Stimulated activated CD8-positive, alpha-beta memory T cell treated with anti-CD3 and anti-CD28 coated beads, Interleukin-4, amount 100 ng/mL, for 48 hours (primary cell): Measurements from ENCODE around the gene CNN3.

Source experiments
- DNase-seq: peaks from one replicate; pipeline ENCODE4 v3.0.0-alpha.2; 2020

CNN3 gene

DNA sequence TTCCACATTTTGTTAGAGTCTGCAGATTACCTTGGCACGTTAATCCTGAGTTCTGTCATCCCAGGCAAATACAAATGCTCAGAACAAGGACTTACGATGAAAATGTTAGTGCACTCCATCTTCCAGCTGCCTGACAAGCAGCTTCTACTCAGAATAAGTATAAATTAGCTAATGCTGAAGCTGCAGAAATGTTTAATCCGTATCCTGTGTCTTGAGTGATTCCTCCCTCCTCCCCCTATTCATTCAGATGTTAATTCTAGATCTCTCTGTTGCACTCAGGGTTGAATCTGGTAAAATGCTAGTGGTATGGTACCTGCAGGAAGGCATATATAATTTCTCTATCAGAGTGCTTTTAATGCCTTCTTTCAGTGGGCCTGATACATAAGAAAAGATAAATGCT lies 39.8 kb downstream of the CNN3 start:
- no peak for DNase-seq

DNA sequence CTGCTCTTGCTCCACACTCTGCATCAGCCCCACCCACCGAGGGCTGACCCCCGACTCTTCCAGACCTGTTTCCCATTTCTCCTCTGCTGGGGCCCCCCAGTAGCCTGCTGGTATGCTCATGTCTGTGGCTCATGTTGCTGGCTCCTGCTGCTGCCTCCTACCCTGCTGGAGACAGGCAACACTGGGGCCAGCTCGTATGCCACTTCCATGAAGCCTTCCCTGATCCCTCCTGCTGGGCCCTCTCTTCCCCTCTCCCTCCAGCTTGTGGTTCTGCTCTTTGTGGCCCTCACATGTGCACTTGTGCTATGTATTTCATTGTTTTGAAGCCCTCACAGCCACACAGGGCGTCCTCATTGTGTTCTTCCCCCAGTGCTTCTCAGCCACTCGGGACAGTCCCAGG lies 40.5 kb downstream of the CNN3 start:
- no peak for DNase-seq

DNA sequence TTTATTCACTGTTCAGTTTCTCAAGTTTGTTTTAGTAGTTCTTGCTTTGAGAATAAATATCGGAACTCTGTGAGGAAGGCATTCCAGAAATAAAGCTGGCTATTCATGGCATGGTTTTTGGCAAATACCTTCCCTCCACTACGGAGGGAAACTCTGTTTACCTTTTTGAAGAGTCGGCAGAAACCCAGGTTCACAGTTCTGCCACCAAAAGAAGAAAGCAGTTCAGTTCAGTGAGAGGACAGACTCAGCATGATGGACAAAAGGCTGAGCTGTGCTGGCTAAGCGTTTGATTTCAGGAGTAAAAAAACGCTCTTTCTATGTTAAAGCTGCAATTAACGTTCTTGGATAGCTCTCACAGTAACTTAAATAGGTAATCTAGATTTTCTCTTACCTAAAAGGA lies 42.4 kb downstream of the CNN3 start:
- DNase-seq = no peak

DNA sequence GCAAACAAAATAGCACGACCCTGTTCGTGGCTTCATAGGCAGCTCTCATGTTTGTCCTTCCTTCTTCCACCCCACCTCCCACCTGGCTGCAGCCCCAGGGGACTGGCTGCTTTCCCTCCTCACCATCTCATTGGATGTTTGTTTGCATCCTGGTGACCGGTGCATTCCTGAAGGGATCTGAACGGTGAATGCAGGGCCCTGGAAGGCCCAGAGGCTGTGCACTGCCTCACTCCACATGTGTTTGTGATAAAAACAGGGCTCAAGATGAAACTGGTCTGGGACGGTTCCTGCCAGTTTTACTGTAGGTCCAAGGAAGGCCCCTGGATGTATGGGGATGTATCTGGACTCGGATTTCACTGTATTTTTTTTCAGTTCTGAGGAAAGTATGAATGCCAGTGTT lies 42.8 kb downstream of the CNN3 start:
- DNase-seq = no peak

DNA sequence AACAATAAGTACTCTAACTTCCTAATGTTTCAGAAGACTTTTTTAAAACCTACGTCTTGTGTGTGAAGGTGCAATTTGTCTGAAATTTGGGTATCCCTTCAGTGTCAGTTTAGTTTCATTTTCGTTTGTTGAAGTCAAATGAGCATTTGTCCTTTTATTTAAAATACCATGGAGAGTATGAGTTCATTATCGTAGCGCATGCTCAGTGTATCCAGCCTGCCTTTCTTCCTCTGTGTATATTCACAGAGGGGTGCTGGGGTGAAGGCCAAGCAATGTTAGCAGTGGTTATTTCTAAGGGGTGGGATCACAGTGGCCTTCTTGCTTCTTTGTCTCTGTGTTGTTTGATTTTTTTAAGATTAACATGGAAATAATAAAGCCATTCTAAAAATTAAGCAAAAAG lies 43.2 kb downstream of the CNN3 start:
- no peak for DNase-seq

DNA sequence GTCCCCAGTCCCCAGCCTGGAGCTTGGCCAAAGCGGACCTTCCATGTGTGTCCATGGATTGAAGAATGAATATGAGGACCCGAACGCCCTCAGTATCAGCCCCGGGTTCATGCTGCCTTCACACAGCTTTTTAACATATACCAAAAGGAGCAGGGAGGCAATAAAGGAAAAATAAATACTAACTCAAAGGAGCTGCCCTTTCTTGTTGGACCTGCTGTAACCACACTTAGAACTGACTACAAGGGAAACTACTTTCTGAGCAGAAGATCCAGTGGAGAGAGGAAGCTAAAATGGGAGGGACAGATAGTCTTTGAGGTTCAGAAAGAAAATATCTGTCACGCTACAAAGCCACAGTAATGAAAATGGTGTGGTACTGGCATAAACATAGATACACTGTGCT lies 48.6 kb downstream of the CNN3 start:
- DNase-seq = no peak

DNA sequence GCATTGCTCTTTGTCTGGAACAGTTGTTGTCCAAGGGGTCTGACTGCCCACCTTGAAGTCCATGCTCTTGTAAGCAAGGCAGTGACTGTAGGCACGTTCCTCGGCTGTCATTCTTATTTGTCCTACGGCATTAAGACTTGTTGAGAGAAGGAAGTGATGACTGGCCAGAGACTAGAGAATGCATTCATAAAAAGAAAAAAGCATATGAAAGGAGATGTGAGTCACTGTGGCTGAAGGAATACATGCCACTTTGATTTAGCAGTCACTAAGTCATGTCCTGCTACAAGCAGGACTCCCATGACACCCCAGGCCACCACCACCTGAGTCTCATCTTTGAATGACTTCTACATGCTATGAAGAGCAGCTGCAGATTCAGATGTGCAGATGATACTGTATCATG lies 50.5 kb downstream of the CNN3 start:
- DNase-seq = no peak

DNA sequence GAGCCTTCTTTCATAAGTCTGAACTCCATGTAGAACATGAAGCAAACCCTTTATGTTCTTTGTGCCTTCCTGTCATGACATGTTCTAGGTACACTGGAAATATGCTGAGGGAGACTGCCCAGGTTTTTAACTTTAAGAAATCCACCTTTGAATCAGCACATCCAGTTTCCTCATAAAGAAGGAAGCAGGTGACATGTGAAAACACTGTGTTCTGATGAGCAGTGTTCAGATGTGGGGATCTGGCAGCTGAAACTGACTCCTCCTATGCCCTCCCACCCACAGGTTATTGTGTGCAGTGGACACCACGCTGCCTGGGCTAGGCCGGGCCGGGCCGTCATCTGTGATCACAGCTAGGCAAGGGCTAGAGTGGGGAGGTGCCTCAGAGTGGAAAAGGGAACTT lies 51.1 kb downstream of the CNN3 start:
- DNase-seq = no peak

DNA sequence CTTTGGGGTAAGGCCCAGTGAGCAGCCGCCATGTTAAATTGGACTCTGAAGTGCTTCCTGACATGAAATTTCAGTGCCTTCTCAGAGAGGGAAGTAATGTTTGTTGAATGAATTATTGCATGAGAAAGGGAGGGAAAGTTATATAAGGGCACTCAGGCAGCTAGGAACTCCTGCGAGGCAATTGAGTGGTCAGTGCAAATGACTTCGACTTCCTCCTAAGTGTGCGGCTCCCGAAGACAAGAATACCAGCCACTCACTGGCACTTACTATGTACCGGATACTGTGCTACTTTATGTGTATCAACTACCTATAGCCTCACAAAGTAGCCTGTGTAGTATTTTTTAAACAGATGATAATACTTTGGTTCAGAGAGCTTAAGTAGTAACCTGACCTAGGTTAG lies 52.5 kb downstream of the CNN3 start:
- DNase-seq = no peak

DNA sequence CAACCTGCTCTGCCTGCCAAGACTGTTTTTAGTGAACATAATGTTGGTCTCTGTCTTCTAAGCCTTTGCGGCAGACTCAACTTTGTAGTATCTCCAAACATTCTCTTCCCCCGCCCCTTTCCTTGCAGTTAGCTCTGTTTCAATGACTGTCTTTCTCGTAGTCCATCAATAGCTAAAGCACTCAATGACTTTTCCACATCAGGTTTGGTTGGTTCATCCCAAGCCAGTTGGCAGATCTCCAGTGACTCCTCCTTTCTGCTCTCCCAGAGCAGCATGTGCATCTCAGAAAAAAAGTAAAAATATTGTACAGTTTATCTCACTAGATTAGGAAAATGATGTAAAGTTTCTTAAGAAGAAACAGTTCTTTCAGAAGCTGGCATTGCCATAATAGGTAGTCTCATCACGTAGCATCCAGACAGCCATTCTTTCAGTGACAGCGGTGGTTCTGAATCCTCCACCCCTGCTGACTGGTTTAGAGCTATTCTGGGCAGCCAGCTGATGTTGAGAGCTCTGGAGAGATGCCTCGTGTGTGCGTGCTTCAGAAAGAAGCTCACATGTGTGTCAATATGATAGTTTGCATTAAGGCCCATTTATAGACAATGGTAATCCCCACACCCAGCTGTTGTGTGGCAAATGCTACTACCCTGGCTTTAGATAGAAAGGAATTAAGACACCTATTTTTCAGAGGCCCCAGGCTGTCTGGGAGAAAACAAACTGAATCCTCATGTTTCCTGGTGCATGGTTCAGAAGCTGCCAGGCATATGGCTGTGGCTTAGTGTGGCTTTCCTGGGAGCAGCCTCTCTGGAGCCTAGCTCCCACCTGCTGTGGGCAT lies 53.2 kb downstream of the CNN3 start:
- no peak for DNase-seq

DNA sequence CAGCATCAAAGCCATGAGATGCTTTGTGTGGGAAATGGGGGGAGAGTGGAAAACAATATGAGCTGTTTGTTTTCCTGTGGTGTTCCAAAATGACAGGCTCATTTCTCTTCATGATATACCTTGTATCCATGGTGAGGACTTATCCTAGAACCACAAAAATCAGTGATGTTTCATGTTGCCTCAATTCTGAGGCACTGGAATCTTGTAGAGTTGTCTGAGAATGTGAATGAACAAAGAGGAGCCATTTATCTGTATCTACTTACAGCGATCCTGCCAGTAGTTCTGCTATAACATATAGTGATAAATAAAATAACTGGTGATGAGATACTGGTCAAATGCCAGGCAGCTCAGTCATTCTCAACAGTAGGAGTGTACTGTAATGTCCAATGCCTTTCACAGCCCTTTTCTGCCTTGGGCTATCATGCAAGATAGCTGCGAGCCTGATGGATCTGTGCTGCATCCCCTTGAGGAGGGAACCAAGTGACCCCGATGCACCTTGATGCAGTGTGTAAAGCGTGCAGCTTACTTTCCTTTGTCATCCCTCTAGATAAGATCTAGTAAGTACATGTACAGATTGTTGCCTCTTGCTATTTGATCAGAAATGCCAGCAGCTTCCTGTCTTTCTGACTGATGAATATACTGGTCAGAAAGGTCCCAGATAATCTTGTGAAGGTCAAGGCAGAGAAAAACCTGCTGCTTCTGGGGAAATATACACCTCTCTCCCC lies 54.0 kb downstream of the CNN3 start:
- no peak for DNase-seq

DNA sequence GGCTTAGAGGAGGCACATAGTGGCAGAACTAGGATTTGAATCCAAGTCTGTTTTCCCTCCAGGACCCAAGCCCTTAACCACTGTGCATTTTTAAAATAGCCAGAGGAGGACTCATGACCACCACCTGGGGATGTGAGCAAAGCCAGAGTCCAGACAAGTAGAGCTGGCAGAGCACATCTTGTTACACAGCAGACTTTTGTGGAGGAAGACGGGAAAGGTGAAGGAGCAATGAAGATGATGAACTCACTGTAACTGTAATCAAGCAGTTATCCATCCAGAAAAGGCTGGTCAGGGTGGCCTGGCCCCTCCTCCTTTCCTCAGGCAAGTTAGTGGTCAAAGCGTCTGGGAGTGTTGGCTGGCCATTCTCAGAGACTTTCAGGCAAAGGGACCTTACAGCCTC lies 55.9 kb downstream of the CNN3 start:
- no peak for DNase-seq

DNA sequence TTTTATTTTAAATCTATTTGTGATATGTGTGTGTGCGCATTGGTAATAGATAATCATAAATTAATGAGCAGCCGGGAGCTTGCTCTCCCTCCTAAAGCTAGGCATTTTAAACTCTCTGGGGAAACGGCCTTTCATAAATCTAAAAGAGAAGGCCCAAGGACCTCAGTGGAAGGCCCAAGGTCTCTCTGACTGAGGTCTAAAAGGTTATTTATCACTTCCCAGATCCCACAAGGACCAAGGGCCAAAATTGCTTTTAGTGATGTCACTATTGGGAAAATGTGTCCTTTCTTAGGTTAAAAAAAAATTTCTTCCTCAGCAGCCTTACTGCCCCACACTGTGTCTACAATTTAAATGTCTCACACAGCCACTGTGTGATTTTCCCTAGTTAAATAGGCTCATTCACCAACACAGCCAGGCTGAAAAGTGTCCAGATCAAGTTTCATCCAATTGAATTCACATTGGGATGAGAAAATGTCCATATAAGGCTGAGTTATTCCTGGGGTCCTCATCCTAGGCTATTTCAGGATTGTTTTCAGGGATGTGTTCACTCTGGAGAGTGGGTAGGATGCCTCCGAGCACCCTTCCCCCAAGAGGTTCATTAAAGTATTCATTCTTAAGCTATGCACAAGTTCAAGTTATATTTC lies 60.6 kb downstream of the CNN3 start:
- DNase-seq = no peak

DNA sequence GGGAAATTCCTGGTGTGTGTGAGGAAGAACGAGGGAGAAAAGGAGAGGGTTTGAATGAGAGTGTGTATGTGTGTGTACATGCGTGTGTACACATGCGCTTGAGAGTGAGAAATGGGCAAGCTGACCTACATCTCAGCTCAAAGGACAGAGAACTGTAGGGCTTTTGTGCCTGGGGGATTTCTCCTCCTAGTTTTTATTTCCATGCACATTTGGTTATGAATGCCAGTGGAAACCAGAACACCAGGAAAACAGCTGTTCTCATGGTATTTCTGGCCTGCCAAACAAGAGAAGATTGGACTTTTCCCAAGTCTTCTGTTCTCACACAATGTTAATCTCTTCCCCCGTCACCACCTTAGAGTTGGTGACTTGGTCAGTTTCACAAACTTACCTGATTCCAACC lies 61.5 kb downstream of the CNN3 start:
- DNase-seq = no peak

DNA sequence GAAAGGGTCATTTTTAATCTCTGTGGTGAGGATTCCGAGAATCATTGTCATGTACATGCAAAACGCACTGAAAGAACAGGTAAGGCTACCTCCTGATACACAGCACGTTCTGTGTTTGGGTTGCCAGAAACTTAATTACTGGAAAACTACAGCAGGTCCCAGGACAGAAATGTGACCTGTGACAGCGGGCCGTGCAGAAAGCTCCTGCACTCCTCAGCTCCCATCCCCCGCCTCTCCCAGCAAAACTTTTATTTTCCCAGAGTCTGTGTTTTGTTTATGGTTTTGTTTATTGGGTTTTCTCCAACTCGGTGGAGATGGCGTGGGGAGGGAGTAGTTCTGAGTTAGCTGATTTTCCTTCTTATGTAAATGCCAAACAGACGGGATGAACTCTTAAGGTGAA lies 62.1 kb downstream of the CNN3 start:
- no peak for DNase-seq

DNA sequence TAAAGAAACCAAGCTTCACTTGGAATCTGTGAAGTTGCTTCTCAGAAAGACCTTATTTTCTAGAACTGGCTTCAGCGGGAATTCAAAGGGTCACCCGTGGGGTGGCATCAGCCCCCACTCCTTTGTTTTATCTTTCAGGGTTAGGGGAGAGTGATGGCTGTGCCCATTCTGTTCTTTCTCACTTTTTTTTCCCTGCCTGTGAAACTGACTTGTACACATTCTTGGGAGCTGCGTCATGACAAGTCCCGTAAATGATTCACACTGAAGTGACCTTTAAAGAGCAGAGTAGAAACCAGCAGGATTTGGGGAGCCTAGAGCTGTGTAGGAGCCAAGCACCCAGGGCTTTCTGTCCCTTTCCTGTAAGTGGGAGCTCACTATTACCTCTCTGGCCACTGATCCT lies 63.0 kb downstream of the CNN3 start:
- DNase-seq = no peak

DNA sequence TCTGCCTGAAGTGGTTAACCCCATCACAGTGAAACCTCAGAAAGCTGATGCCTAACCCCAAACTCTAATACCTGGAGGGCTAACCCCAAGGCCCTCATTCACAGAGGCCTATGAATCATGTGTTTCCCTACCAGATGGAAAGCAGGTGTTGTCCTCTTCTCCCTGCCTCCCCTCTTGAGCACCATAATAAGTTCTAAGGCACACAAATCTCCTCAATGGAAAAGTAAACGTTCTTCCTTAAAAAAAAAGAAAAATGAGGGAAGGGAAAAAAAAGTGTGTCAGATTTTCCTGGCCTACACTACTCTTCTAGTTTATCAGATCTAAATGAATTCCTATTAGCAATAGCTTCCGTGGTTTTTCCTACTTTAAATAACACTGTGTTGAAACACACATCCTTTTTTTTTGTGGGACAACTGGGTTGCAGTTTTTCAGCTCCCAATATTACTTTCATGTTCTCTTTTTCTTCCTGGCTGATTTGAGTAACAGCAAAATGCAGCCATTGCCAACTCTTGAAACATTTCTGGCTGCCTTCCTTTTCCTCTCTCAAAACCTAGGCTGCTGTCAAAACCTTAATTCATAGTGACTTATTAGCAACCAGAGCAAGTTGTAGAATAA lies 63.5 kb downstream of the CNN3 start:
- DNase-seq = no peak

DNA sequence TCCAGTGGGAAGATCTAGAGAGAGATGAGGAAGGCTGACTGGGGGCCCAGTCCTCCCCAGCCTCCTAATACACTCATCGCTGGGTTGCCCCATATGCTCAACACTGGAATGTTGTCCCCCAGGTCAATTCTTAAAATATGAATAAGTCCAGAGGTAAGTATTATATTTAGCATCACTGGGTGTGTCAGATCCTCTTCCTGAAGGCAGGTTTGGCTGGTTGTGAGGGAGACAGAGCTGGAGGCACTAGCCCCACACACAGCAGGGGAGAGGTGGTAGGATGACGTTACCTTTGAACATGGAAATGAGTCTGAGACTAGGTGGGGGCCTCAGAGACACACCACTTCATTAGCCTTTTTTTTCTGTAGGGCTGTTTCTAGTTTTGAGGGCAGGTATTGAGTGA lies 64.2 kb downstream of the CNN3 start:
- no peak for DNase-seq

DNA sequence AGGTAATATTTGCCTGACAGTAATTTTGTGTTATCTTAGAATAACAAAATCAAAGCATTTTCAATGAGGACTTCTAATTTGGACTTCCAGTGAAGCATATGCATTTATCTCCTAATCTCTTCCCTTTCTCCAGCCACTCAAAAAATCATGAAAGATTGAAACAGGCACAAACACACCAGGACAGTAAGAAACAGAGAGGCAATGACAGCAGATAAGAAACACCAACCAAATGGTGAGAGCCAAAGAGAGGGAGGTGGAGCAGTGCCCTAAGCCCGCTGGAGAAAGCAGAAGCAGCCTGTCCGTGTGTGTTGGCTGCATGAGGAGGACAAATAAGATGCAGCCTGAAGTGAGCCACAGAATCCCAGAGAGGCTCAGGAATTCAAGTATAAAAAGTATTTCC lies 67.7 kb downstream of the CNN3 start:
- DNase-seq = no peak

DNA sequence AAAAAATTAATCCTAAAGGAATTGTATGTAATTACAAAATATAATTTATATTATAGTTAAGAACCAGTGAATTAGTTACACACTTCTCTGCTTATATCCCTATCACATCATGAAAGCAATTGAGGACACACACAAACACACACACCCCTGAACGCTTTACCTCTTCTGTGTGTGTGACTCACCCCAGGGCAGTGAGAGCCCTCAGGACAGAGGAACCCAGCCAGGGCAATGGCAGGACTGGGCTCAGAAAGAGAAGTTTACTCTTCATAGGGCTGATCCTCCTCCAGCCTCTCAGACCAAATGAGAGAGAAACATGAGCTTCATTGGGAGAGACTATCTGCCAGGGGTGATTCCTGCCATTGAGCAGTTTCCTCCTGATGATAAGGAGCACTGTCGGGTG lies 68.6 kb downstream of the CNN3 start:
- DNase-seq = no peak

DNA sequence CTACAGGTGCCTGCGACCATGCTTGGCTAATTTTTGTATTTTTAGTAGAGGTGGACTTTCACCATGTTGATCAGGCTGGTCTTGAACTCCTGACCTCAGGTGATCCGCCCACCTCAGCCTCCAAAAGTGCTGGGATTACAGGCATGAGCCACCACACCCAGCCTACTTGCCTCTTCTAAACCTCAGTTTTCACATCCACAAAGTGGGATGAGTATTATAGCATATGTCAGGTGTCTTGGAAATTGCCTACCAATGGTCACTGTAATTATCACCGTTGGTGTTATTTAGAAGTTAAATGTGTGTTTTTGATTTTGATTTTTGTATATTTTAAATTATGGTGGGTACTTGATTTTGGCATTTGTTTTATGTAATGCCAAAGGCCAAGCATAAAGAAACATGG lies 70.0 kb downstream of the CNN3 start:
- no peak for DNase-seq

DNA sequence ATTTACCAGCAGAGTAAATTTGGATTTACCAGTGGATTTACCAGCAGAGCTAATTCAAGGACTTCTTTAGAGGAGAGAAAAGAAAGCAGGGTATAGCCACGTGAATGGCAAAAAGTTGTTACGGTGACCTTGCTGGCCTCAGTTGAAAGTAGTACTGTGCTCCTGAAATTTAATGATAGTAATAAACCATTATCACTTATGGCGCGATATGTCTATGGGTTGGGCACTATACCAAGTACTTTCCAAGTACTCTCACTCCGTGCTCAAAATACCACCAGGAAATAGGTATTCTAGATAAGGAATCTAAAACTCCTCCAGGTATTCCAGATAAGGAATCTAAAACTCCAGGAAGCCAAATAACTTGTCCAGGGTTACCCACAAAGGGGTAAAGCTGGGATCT lies 70.9 kb downstream of the CNN3 start:
- DNase-seq = no peak

DNA sequence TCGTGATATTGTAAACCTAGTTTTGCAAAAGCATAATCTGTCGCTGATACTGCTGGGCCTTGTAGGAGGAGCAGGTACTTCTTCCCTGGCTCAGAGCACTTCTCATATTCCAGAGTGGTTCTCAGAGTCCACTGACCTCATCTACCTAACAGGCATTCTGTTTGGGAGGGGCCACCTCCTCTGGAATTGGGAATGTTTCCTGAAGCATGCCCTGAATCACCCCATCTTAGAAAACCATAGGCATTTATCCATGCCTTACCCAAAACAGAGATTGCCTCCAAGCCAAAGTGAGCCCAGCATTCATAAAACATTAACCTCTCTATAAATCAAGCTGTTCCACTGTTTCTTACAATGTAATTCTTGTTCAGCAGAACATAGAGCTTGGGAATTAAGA lies 71.6 kb downstream of the CNN3 start:
- DNase-seq = no peak
